Stromal cell of bone marrow (primary cell): ENCODE results near the gene UBE2U.

Experiments
- DNase-seq: peaks from one replicate; pipeline ENCODE4 v3.0.0-alpha.2; 2012; ENCODE audit warnings: low read depth

UBE2U gene

GRCh38 chr1:64293820-64294219 is 90.4 kb downstream of the UBE2U start:
- no peak for DNase-seq

- no peak for DNase-seq
These were observed 91.7 kb downstream of the UBE2U start for GRCh38 chr1:64295136-64295535.

DNA sequence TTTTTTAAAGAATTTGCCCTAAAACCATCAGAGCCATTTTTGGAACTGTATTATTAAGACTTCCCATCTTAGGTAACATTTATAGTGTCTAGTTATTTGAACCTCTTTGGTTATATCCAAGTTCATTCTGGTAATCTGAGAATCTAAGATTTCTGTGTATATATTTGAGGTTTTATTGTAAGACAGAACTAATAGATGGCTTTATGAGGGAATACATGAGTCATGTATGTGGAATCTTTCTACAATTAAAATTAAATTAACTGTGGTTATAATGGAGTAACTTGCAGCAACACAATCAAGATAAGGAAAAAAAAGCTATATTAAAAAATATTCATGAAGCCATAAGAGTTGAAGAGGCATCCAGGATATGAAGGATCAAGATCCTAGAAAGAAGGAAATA is 92.1 kb downstream of the UBE2U start:
- no peak for DNase-seq

GRCh38 chr1:64296459-64296858 is 93.0 kb downstream of the UBE2U start:
- DNase-seq, result no peak

GRCh38 chr1:64302194-64302593 is 98.8 kb downstream of the UBE2U start:
- DNase-seq, result no peak

DNA sequence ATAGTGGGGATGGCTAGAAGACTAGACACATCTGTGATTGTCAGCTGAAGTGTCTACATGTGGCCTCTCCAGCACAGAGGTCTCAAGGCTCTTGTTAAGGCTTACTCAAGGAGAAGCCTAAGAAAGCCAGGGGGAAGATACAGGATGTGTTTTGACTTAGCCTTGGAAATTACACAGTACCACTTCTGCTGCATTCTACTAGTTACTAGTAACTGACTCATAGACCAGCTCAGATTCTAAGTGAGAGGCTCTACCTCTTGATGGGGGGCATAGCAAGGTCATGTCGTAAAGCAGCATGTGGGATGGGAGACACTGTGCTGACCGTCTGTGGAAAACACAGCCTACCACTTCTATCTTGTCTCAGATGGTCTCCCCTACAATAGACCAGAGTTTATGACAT is 99.5 kb downstream of the UBE2U start:
- no peak for DNase-seq

GRCh38 chr1:64304823-64305222 is 101.4 kb downstream of the UBE2U start:
- DNase-seq, result no peak

GRCh38 chr1:64308866-64309265 is 105.4 kb downstream of the UBE2U start:
- DNase-seq, result no peak

GRCh38 chr1:64309431-64309831 is 106.0 kb downstream of the UBE2U start:
- DNase-seq, result no peak

GRCh38 chr1:64310760-64311159 is 107.3 kb downstream of the UBE2U start:
- DNase-seq, result no peak

- no peak for DNase-seq
These were observed 109.0 kb downstream of the UBE2U start for GRCh38 chr1:64312431-64312830.

GRCh38 chr1:64315402-64315801 is 112.0 kb downstream of the UBE2U start:
- DNase-seq, result no peak
